A549 (cell line): ENCODE results near the gene SOD1.
"Not testable (repeated sequence)": the region's sequence is repeated elsewhere in the genome, so short reads cannot be mapped to it uniquely, and the experiment has no call there.

Experiments used
- BHLHE40 ChIP-seq: IDR thresholded peaks from 2 replicates; pipeline ENCODE4 v1.6.1; 2012; ENCODE audit warnings: low read depth, low read length, inconsistent platforms
- CTCF ChIP-seq: fragments of >200 bp; sonication (Bioruptor Twin); formaldehyde crosslinking; IDR thresholded peaks from 3 replicates; pipeline ENCODE4 v1.5.1; 2016
- GATA3 ChIP-seq: IDR thresholded peaks from 2 replicates; pipeline ENCODE4 v1.6.1; 2012; ENCODE audit warnings: borderline replicate concordance
- HMGXB4 ChIP-seq: fragments of 250-450 bp; sonication (Bioruptor Pico); IDR thresholded peaks from 2 replicates; pipeline ENCODE4 v1.5.0; 2021; ENCODE audit warnings: mild to moderate bottlenecking, moderate library complexity, borderline replicate concordance
- JUNB ChIP-seq: fragments of >200 bp; sonication (Bioruptor Twin); formaldehyde crosslinking; IDR thresholded peaks from 2 replicates; pipeline ENCODE4 v1.6.1; 2016
- MAFK ChIP-seq: fragments of 450-650 bp; IDR thresholded peaks from 2 replicates; pipeline ENCODE4 v1.6.1; 2014; ENCODE audit not compliant: partially characterized antibody
- PHF8 ChIP-seq: fragments of 200-600 bp; sonication (generic); IDR thresholded peaks from 2 replicates; pipeline ENCODE4 v1.6.1; 2016; ENCODE audit warnings: low read depth, mild to moderate bottlenecking, antibody characterized with exemption, moderate library complexity, borderline replicate concordance
- POLR2A ChIP-seq: IDR thresholded peaks from 2 replicates; pipeline ENCODE4 v1.6.1; 2012; ENCODE audit warnings: mild to moderate bottlenecking, low read length
- RAD21 ChIP-seq, 2 experiments: fragments of >200 bp in 1 of 2; sonication (Bioruptor Twin) in 1 of 2; formaldehyde crosslinking in 1 of 2; IDR thresholded peaks in 1 of 2; conservative IDR thresholded peaks in 1 of 2; 2 replicates in 1 of 2; 3 replicates in 1 of 2; pipeline ENCODE4 v1.6.1; 2012 to 2018; ENCODE audit warnings: inconsistent platforms in 1 of 2
- RCOR1 ChIP-seq: fragments of 150-350 bp; IDR thresholded peaks from 2 replicates; pipeline ENCODE4 v1.6.1; 2014; ENCODE audit warnings: antibody characterized with exemption, low read length, low read depth
- SMC3 ChIP-seq: fragments of >200 bp; sonication (Bioruptor Twin); formaldehyde crosslinking; IDR thresholded peaks from 3 replicates; pipeline ENCODE4 v1.6.1; 2018; ENCODE audit warnings: inconsistent platforms
- TP53 ChIP-seq: fragments of 250-450 bp; sonication (Bioruptor Pico); IDR thresholded peaks from 2 replicates; pipeline ENCODE4 v1.5.0; 2021; ENCODE audit warnings: mild to moderate bottlenecking, moderate library complexity

GRCh38 chr21:31631881-31632280 is 27.6 kb upstream of the SOD1 start:
- not testable (repeated sequence) for TF ChIP-seq CTCF; MAFK; POLR2A; RAD21 (conservative IDR thresholded peaks at IDR 0.05 in 1 of 2, IDR thresholded peaks at IDR 0.05 in 1 of 2); HMGXB4 (CRISPR knock-in tag); RCOR1; SMC3; GATA3; TP53 (CRISPR knock-in tag); BHLHE40; PHF8; JUNB
